Gastroesophageal sphincter (tissue), 4 donors: ENCODE results near the gene UNKL. TPM values are rescaled to one million over a fixed set of nuclear protein-coding genes. Genes with fewer than 3 reads are reported as not detected.

Experiments used
- ATAC-seq: fragments of 150-250 bp; one replicate; pipeline ENCODE4 v1.9.1; 2016; ENCODE audit warnings: mild to moderate bottlenecking, moderate library complexity
- H3K27ac ChIP-seq, 4 donors: fragments of 200-600 bp; sonication (generic) in 3 of 4; 1 replicate in 3 of 4; 2 replicates in 1 of 4; pipeline ENCODE4 v1.5.1; 2016 to 2019
- H3K27me3 ChIP-seq: fragments of 200-600 bp; sonication (generic); one replicate; pipeline ENCODE4 v1.5.1; 2019
- H3K36me3 ChIP-seq, 2 donors: fragments of 200-600 bp; sonication (generic); one replicate each; pipeline ENCODE4 v1.5.1; 2019; ENCODE audit warnings: control low read depth in 1 of 2
- H3K4me1 ChIP-seq, 3 donors: fragments of 200-600 bp; sonication (generic); 1 replicate in 2 of 3; 2 replicates in 1 of 3; pipeline ENCODE4 v1.5.1; 2016 to 2019; ENCODE audit warnings: control low read depth in 2 of 3
- H3K4me3 ChIP-seq, 2 donors: fragments of 200-600 bp; sonication (generic); one replicate each; pipeline ENCODE4 v1.5.1; 2019; ENCODE audit warnings: mild to moderate bottlenecking in 1 of 2, moderate library complexity in 1 of 2
- H3K9me3 ChIP-seq, 3 donors: fragments of 200-600 bp; sonication (generic); one replicate each; pipeline ENCODE4 v1.5.1; 2017 to 2019; ENCODE audit warnings: control low read depth in 2 of 3
- CTCF ChIP-seq, 4 experiments: fragments of 200-600 bp in 2 of 4; fragments of 450-650 bp in 2 of 4; sonication (generic) in 1 of 4; IDR thresholded peaks; one replicate each; pipeline ENCODE4 v1.5.1; 2017 to 2019; ENCODE audit warnings: antibody characterized with exemption in 4 of 4, mild to moderate bottlenecking in 2 of 4, moderate library complexity in 2 of 4
- EP300 ChIP-seq: sonication (generic); formaldehyde crosslinking; IDR thresholded peaks from one replicate; pipeline ENCODE4 v1.6.1; 2017; ENCODE audit warnings: antibody characterized with exemption, mild to moderate bottlenecking
- POLR2A ChIP-seq, 2 donors: fragments of 450-650 bp; IDR thresholded peaks; one replicate each; pipeline ENCODE4 v1.6.1; 2017; ENCODE audit warnings: antibody characterized with exemption in 2 of 2, mild to moderate bottlenecking in 2 of 2, moderate library complexity in 1 of 2
- POLR2AphosphoS5 ChIP-seq: sonication (generic); formaldehyde crosslinking; IDR thresholded peaks from one replicate; pipeline ENCODE4 v1.6.1; 2017; ENCODE audit warnings: antibody characterized with exemption
- WGBS, 2 donors: methylation state at CpG; one replicate each; pipeline ENCODE4 v1.1.5; 2018; ENCODE audit warnings: low coverage in 1 of 2; 5-methylcytosine and 5-hydroxymethylcytosine counted together
- total RNA-seq, 4 donors: library from RNA; depleted of rRNA; stranded (reverse); fragments of >200 nt; gene quantifications; one replicate each; pipeline ENCODE4 v1.1.0, GENCODE V29; 2016

Gene UNKL
- total RNA-seq, 4 donors from 2014 or later, result 12.3 to 29.4 (median 16.4) TPM

GRCh38 chr16:1323296-1324239 lies 90.9 kb downstream of the UNKL start:
- 72 to 80% methylated on average over 6 to 19 of the region's 35 CpGs for WGBS, 2 donors
- H3K36me3 ChIP-seq, result peaks cover 0 to 91% of the 10 kb centered on the region in 2 donors

GRCh38 chr16:1322407-1322806 lies 92.1 kb downstream of the UNKL start:
- 100% methylated on average over 1 of the region's 8 CpGs; no CpG with 5 or more reads in 1 of the 2 donors for WGBS, 2 donors
- peaks cover 0 to 95% of the 10 kb centered on the region in 2 donors for H3K36me3 ChIP-seq

More at GRCh38 chr16:1323296-1324239, 90.9 kb downstream of the UNKL start:
- H3K9me3 ChIP-seq, result no peaks in the 10 kb centered on the region
- no peaks in the 10 kb centered on the region for H3K27me3 ChIP-seq
- no peak overlapping the region for H3K27ac ChIP-seq
- no peak overlapping the region for H3K4me3 ChIP-seq
- no peaks in the 10 kb centered on the region for H3K4me1 ChIP-seq
- TF ChIP-seq POLR2AphosphoS5, result no peak
- no peak for ATAC-seq

GRCh38 chr16:1320658-1321240 lies 93.8 kb downstream of the UNKL start:
- Histone ChIP-seq H3K4me3 (no peak overlapping the region), H3K9me3 (no peaks in the 10 kb centered on the region), H3K36me3 (peaks cover 0 to 98% of the 10 kb centered on the region in 2 donors), H3K27me3 (no peaks in the 10 kb centered on the region), H3K4me1 (no peaks in the 10 kb centered on the region), H3K27ac (no peak overlapping the region)
- no peak for ATAC-seq
- TF ChIP-seq POLR2A (IDR thresholded peaks at IDR 0.05), result no peak
- no peak for TF ChIP-seq EP300
- TF ChIP-seq POLR2AphosphoS5, result no peak
- no peak for TF ChIP-seq CTCF (IDR thresholded peaks at IDR 0.05)
- 90% methylated on average over 2 of the region's 22 CpGs; no CpG with 5 or more reads in 1 of the 2 donors for WGBS, 2 donors

More at GRCh38 chr16:1322407-1322806, 92.1 kb downstream of the UNKL start:
- Histone ChIP-seq H3K27me3 (no peaks in the 10 kb centered on the region), H3K4me1 (no peaks in the 10 kb centered on the region), H3K9me3 (no peaks in the 10 kb centered on the region), H3K27ac (no peak overlapping the region), H3K4me3 (no peak overlapping the region)
- no peak for ATAC-seq
- TF ChIP-seq POLR2AphosphoS5 (no peak), EP300 (no peak), CTCF (IDR thresholded peaks at IDR 0.05) (no peak), POLR2A (IDR thresholded peaks at IDR 0.05) (no peak)

- Histone ChIP-seq H3K27ac (no peak overlapping the region), H3K9me3 (no peaks in the 10 kb centered on the region), H3K4me3 (no peak overlapping the region), H3K36me3 (peaks cover 0 to 98% of the 10 kb centered on the region in 2 donors), H3K4me1 (peaks cover 0 to 5% (median 0%) of the 10 kb centered on the region in 3 donors), H3K27me3 (no peaks in the 10 kb centered on the region)
- 95 to 100% methylated on average over 2 to 4 of the region's 12 CpGs for WGBS, 2 donors
- TF ChIP-seq CTCF (IDR thresholded peaks at IDR 0.05), result no peak
- no peak for TF ChIP-seq POLR2A (IDR thresholded peaks at IDR 0.05)
- TF ChIP-seq EP300, result no peak
- TF ChIP-seq POLR2AphosphoS5, result no peak
- no peak for ATAC-seq
These were observed 94.4 kb downstream of the UNKL start for GRCh38 chr16:1320097-1320496.

GRCh38 chr16:1319041-1319440 lies 95.5 kb downstream of the UNKL start:
- no peaks in the 10 kb centered on the region for H3K27me3 ChIP-seq
- no peak overlapping the region for H3K4me3 ChIP-seq
- H3K4me1 ChIP-seq, result peaks cover 0 to 16% (median 0%) of the 10 kb centered on the region in 3 donors
- peaks cover 0 to 98% of the 10 kb centered on the region in 2 donors for H3K36me3 ChIP-seq
- 0 to 77% methylated on average over 1 to 10 of the region's 33 CpGs for WGBS, 2 donors
- ATAC-seq, result no peak
- H3K27ac ChIP-seq, result no peak overlapping the region
- no peak for TF ChIP-seq POLR2A (IDR thresholded peaks at IDR 0.05)
- no peak for TF ChIP-seq CTCF (IDR thresholded peaks at IDR 0.05)
- TF ChIP-seq EP300, result no peak
- no peak for TF ChIP-seq POLR2AphosphoS5
- H3K9me3 ChIP-seq, result no peaks in the 10 kb centered on the region
